ENCODE results near the gene SNX25.

DNA sequence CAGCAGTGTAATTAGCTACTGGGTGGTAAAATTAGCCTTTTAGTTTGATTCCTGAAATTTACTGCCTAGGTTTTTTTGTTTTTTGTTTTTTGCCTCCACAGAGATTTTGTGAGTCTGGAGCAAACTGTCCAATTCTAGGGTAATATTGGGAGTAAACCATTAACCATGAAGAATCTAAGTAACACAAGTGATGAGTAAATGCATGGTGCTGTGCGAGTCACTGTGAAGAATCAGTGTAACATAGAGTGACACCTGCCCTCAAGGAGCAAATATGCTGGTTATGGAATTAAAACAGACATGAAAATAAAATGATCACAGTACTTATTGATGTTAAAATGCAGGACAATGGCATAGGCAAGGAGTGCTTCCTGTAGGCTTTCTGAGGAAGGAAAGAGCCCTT is 126.2 kb downstream of the SNX25 start:
- TF ChIP-seq ETV6 (conservative IDR thresholded peaks at IDR 0.05 in 1 of 2, IDR thresholded peaks at IDR 0.05 in 1 of 2; ENCODE audit: borderline replicate concordance in 1 of 2, low read depth in 1 of 2) (no peak), HCFC1 (IDR thresholded peaks at IDR 0.05; ENCODE audit: low read length) (no peak), EGR1 (IDR thresholded peaks at IDR 0.05; ENCODE audit: borderline replicate concordance in 1 of 2, low read depth in 2 of 2, low read length in 2 of 2) (no peak), GABPA (IDR thresholded peaks at IDR 0.05; ENCODE audit: low read depth) (no peak), TAF1 (IDR thresholded peaks at IDR 0.05; ENCODE audit: borderline replicate concordance, low read depth, low read length) (no peak), DPF2 (IDR thresholded peaks at IDR 0.05) (no peak), NFIC (IDR thresholded peaks at IDR 0.05; ENCODE audit: low read depth, low read length) (no peak), SUPT20H (IDR thresholded peaks at IDR 0.05; ENCODE audit: borderline replicate concordance, control insufficient read depth, low read depth, low read length) (no peak), CHD1 (IDR thresholded peaks at IDR 0.05; ENCODE audit: low read depth, low read length) (no peak), POLR2AphosphoS5 (IDR thresholded peaks at IDR 0.05; ENCODE audit: low read length) (no peak)
- TF ChIP-seq, protein P1, sequence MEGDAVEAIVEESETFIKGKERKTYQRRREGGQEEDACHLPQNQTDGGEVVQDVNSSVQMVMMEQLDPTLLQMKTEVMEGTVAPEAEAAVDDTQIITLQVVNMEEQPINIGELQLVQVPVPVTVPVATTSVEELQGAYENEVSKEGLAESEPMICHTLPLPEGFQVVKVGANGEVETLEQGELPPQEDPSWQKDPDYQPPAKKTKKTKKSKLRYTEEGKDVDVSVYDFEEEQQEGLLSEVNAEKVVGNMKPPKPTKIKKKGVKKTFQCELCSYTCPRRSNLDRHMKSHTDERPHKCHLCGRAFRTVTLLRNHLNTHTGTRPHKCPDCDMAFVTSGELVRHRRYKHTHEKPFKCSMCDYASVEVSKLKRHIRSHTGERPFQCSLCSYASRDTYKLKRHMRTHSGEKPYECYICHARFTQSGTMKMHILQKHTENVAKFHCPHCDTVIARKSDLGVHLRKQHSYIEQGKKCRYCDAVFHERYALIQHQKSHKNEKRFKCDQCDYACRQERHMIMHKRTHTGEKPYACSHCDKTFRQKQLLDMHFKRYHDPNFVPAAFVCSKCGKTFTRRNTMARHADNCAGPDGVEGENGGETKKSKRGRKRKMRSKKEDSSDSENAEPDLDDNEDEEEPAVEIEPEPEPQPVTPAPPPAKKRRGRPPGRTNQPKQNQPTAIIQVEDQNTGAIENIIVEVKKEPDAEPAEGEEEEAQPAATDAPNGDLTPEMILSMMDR (IDR thresholded peaks at IDR 0.05 in 2 of 3, conservative IDR thresholded peaks at IDR 0.05 in 1 of 3; ENCODE audit: control insufficient read depth in 2 of 3, extremely low read depth in 1 of 3, insufficient read depth in 1 of 3, low read depth in 3 of 3, low read length in 3 of 3), result no peak
- TF ChIP-seq, protein P2, sequence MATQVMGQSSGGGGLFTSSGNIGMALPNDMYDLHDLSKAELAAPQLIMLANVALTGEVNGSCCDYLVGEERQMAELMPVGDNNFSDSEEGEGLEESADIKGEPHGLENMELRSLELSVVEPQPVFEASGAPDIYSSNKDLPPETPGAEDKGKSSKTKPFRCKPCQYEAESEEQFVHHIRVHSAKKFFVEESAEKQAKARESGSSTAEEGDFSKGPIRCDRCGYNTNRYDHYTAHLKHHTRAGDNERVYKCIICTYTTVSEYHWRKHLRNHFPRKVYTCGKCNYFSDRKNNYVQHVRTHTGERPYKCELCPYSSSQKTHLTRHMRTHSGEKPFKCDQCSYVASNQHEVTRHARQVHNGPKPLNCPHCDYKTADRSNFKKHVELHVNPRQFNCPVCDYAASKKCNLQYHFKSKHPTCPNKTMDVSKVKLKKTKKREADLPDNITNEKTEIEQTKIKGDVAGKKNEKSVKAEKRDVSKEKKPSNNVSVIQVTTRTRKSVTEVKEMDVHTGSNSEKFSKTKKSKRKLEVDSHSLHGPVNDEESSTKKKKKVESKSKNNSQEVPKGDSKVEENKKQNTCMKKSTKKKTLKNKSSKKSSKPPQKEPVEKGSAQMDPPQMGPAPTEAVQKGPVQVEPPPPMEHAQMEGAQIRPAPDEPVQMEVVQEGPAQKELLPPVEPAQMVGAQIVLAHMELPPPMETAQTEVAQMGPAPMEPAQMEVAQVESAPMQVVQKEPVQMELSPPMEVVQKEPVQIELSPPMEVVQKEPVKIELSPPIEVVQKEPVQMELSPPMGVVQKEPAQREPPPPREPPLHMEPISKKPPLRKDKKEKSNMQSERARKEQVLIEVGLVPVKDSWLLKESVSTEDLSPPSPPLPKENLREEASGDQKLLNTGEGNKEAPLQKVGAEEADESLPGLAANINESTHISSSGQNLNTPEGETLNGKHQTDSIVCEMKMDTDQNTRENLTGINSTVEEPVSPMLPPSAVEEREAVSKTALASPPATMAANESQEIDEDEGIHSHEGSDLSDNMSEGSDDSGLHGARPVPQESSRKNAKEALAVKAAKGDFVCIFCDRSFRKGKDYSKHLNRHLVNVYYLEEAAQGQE (IDR thresholded peaks at IDR 0.05; ENCODE audit: low read depth, low read length), result no peak
